DND-41 (cell line): ENCODE data around the gene PSMD4.

Experiments
- CTCF ChIP-seq: IDR thresholded peaks from 2 replicates; pipeline ENCODE4 v1.5.1; 2012; ENCODE audit warnings: borderline replicate concordance, low read length, moderate library complexity, mild to moderate bottlenecking; ENCODE audit not compliant: poor library complexity, severe bottlenecking; ENCODE audit errors: extremely low read depth
- EZH2 ChIP-seq: IDR thresholded peaks from 3 replicates; pipeline ENCODE4 v1.6.1; 2012; ENCODE audit warnings: borderline replicate concordance, low read depth, mild to moderate bottlenecking, moderate library complexity, low read length, inconsistent platforms; ENCODE audit not compliant: severe bottlenecking

- no peak for TF ChIP-seq CTCF
- no peak for TF ChIP-seq EZH2
Observed at GRCh38 chr1:151238467-151238739, 16.1 kb upstream of the PSMD4 start.
